HG02973 (cell line): ENCODE data around the gene HYAL2.
"Not testable (repeated sequence)": the region's sequence is repeated elsewhere in the genome, so short reads cannot be mapped to it uniquely, and the experiment has no call there.

ENCODE experiments used
- ATAC-seq: cut with Tn5 transposase; IDR thresholded peaks from one replicate; pipeline ENCODE4 v1.9.1; 2021; ENCODE audit warnings: moderate library complexity; ENCODE audit not compliant: unreplicated experiment

The HYAL2 gene

GRCh38 chr3:50293079-50293801 lies 29.3 kb downstream of the HYAL2 start:
- no peak for ATAC-seq

- peak; percentile 93 for ATAC-seq
Observed at GRCh38 chr3:50292159-50293078, 30.1 kb downstream of the HYAL2 start, which contains the start of gene IFRD2. Gene IFRD2, minus strand, starts transcription at chr3:50292429. Its CDS starts 155 bp downstream, at chr3:50292274.

GRCh38 chr3:50290161-50290641 lies 32.3 kb downstream of the HYAL2 start:
- no peak for ATAC-seq

- ATAC-seq: no peak
Observed at GRCh38 chr3:50289130-50289529, 33.4 kb downstream of the HYAL2 start.

- ATAC-seq: no peak
Observed at GRCh38 chr3:50288387-50289007, 34.0 kb downstream of the HYAL2 start.

- ATAC-seq: no peak
Observed at GRCh38 chr3:50287262-50287661, 35.3 kb downstream of the HYAL2 start.

- ATAC-seq: no peak
Observed at GRCh38 chr3:50286322-50287227, 36.0 kb downstream of the HYAL2 start.

- ATAC-seq: not testable (repeated sequence)
Observed at GRCh38 chr3:50284121-50284520, 38.4 kb downstream of the HYAL2 start.

GRCh38 chr3:50279255-50280016 lies 43.1 kb downstream of the HYAL2 start:
- ATAC-seq: no peak

- ATAC-seq: no peak
Observed at GRCh38 chr3:50278880-50279224, 43.7 kb downstream of the HYAL2 start, which contains the start of gene LSMEM2. Gene LSMEM2, plus strand, starts transcription at chr3:50279087. Its CDS starts 27 bp downstream, at chr3:50279114.

GRCh38 chr3:50278123-50278879 lies 44.2 kb downstream of the HYAL2 start:
- no peak for ATAC-seq

- no peak for ATAC-seq
Observed at GRCh38 chr3:50276762-50277101, 45.8 kb downstream of the HYAL2 start.

GRCh38 chr3:50275996-50276761 lies 46.4 kb downstream of the HYAL2 start:
- ATAC-seq: no peak

- ATAC-seq: no peak
Observed at GRCh38 chr3:50275141-50275995, 47.2 kb downstream of the HYAL2 start.

- no peak for ATAC-seq
Observed at GRCh38 chr3:50274371-50275104, 48.0 kb downstream of the HYAL2 start.

GRCh38 chr3:50273689-50274065 lies 48.9 kb downstream of the HYAL2 start:
- ATAC-seq: no peak
